ENCODE data around the gene CHCHD6.

The CHCHD6 gene

GRCh38 chr3:126691765-126692164 is 12.3 kb upstream of the CHCHD6 start:
- no peaks in the 10 kb centered on the region for H3K27me3 ChIP-seq (ENCODE audit: control insufficient read depth, insufficient read depth, low read length)
- no peak overlapping the region for H3K4me3 ChIP-seq (ENCODE audit: low read length)
- H3K36me3 ChIP-seq (ENCODE audit: control insufficient read depth, low read depth, low read length): no peaks in the 10 kb centered on the region
- no peaks in the 10 kb centered on the region for H3K4me1 ChIP-seq (ENCODE audit: control insufficient read depth, low read depth, low read length)
- no peak overlapping the region for H3K27ac ChIP-seq (ENCODE audit: low read length)
- no peaks in the 10 kb centered on the region for H3K9me3 ChIP-seq (ENCODE audit: control insufficient read depth, low read depth, low read length)
- H3K9ac ChIP-seq (ENCODE audit: low read length): no peak overlapping the region

DNA sequence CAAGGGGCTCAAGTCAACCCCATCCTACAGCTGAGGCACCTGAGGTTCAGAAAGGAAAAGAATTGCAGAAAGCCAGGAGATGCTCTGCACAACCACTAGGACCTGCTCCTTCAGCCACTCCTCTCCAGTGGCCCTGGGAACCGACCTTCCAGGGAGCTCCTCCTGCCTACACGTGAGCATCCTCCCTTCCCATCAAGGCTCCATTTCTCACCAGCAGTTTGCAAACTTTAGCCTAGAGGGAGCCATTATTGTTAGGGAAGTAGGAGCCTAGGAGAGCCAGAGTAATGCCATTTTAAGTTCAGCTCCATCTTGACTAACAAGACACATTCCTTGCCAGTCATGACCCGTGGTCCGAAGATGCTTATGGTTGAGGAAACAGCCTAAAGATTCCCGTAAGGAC is 11.2 kb upstream of the CHCHD6 start:
- no peak overlapping the region for H3K4me3 ChIP-seq (ENCODE audit: low read length)
- no peaks in the 10 kb centered on the region for H3K36me3 ChIP-seq (ENCODE audit: control insufficient read depth, low read depth, low read length)
- H3K9me3 ChIP-seq (ENCODE audit: control insufficient read depth, low read depth, low read length): no peaks in the 10 kb centered on the region

DNA sequence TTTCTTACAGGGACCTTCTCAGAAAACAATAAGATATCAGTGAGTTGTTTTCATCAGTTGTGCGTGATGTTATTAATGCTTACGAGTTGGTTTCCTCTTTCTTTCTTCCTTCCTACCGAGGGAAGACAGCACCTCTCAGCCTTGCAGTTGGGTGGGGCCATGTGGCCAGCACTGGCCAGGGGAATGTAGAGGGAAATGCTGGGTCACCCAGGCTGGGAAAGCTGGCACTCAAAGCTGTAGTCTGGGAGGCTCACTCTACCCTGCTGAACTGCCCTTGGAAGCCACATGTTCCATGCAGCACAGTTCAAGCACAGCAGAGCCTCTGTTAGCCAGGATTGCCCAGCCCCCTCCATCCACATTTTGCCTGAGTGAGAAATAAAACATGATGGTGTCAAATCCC is 10.1 kb upstream of the CHCHD6 start:
- Histone ChIP-seq H3K4me3 (ENCODE audit: low read length) (no peak overlapping the region), H3K36me3 (ENCODE audit: control insufficient read depth, low read depth, low read length) (no peaks in the 10 kb centered on the region), H3K9ac (ENCODE audit: low read length) (no peak overlapping the region), H3K27ac (ENCODE audit: low read length) (no peak overlapping the region), H3K9me3 (ENCODE audit: control insufficient read depth, low read depth, low read length) (no peaks in the 10 kb centered on the region), H3K4me1 (ENCODE audit: control insufficient read depth, low read depth, low read length) (no peaks in the 10 kb centered on the region), H3K27me3 (ENCODE audit: control insufficient read depth, insufficient read depth, low read length) (no peaks in the 10 kb centered on the region)

More for the DNA sequence above, 11.2 kb upstream of the CHCHD6 start:
- Histone ChIP-seq H3K9ac (ENCODE audit: low read length) (no peak overlapping the region), H3K27me3 (ENCODE audit: control insufficient read depth, insufficient read depth, low read length) (no peaks in the 10 kb centered on the region), H3K27ac (ENCODE audit: low read length) (no peak overlapping the region), H3K4me1 (ENCODE audit: control insufficient read depth, low read depth, low read length) (no peaks in the 10 kb centered on the region)

DNA sequence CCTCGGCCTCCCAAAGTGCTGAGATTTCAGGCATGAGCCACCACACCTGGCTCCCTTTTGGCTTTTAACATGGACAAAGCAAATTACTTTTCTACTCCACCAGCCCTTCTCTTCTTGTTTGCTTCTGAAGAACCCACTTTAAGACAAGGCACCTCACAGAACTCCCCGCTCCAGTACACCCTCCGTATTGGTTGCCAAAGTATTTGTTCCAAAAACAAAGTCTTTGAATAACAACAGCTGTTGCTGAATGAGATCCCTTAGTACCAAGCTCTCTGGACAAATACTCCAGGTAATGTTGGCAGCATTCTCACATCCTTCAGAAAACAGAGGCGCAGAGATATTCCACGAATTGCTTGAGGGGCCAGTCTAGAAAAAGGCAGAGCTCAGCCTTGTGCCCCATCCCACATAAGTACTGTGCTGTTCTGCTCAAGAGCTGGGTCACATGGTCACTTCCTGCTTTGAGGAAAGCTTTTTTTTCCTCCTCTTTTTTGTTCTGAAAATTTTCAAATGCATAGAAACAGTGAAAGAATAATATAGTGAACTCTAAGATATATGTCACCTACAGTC is 7.3 kb upstream of the CHCHD6 start:
- no peak overlapping the region for H3K9ac ChIP-seq (ENCODE audit: low read length)
- H3K9me3 ChIP-seq (ENCODE audit: control insufficient read depth, low read depth, low read length): no peaks in the 10 kb centered on the region
- H3K4me3 ChIP-seq (ENCODE audit: low read length): no peak overlapping the region
- peaks cover 2% of the 10 kb centered on the region for H3K27me3 ChIP-seq (ENCODE audit: control insufficient read depth, insufficient read depth, low read length)
- no peak overlapping the region for H3K27ac ChIP-seq (ENCODE audit: low read length)
- no peaks in the 10 kb centered on the region for H3K4me1 ChIP-seq (ENCODE audit: control insufficient read depth, low read depth, low read length)
- no peaks in the 10 kb centered on the region for H3K36me3 ChIP-seq (ENCODE audit: control insufficient read depth, low read depth, low read length)

DNA sequence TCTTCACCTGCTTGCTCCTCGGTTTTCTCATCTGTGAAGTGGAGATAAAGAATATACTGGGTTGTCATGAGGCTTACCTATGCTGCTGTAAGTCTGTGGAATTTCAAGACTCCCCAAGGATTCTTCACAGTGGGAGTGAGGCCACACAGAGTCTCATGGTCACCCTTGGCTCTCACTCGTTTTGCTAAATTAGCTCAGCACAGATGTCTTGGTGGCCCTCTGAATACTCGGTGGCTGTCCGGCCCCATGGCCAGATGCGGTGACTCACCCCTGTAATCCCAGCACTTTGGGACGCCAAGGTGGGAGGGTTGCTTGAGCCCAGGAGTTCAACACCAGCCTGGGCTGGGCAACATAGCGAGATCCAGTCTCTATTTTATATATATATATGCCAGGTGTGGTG is 5.0 kb upstream of the CHCHD6 start:
- no peaks in the 10 kb centered on the region for H3K36me3 ChIP-seq (ENCODE audit: control insufficient read depth, low read depth, low read length)

GRCh38 chr3:126704494-126705214 is 614 bp downstream of the CHCHD6 start:
- Histone ChIP-seq H3K27me3 (ENCODE audit: control insufficient read depth, insufficient read depth, low read length) (peaks cover 34% of the 10 kb centered on the region), H3K4me1 (ENCODE audit: control insufficient read depth, low read depth, low read length) (peaks cover 9% of the 10 kb centered on the region), H3K9me3 (ENCODE audit: control insufficient read depth, low read depth, low read length) (no peaks in the 10 kb centered on the region), H3K9ac (ENCODE audit: low read length) (peak overlapping the region; percentile 44), H3K27ac (ENCODE audit: low read length) (no peak overlapping the region), H3K4me3 (ENCODE audit: low read length) (peak overlapping the region; percentile 77), H3K36me3 (ENCODE audit: control insufficient read depth, low read depth, low read length) (no peaks in the 10 kb centered on the region)

More for the DNA sequence above, 5.0 kb upstream of the CHCHD6 start:
- peaks cover 5% of the 10 kb centered on the region for H3K4me1 ChIP-seq (ENCODE audit: control insufficient read depth, low read depth, low read length)
- peaks cover 21% of the 10 kb centered on the region for H3K27me3 ChIP-seq (ENCODE audit: control insufficient read depth, insufficient read depth, low read length)
- H3K9me3 ChIP-seq (ENCODE audit: control insufficient read depth, low read depth, low read length): no peaks in the 10 kb centered on the region
- H3K9ac ChIP-seq (ENCODE audit: low read length): no peak overlapping the region
- no peak overlapping the region for H3K27ac ChIP-seq (ENCODE audit: low read length)
- no peak overlapping the region for H3K4me3 ChIP-seq (ENCODE audit: low read length)

GRCh38 chr3:126706631-126707030 is 2.6 kb downstream of the CHCHD6 start:
- no peaks in the 10 kb centered on the region for H3K36me3 ChIP-seq (ENCODE audit: control insufficient read depth, low read depth, low read length)
- peaks cover 33% of the 10 kb centered on the region for H3K27me3 ChIP-seq (ENCODE audit: control insufficient read depth, insufficient read depth, low read length)
- H3K9me3 ChIP-seq (ENCODE audit: control insufficient read depth, low read depth, low read length): no peaks in the 10 kb centered on the region
- H3K4me1 ChIP-seq (ENCODE audit: control insufficient read depth, low read depth, low read length): peaks cover 9% of the 10 kb centered on the region
- no peak overlapping the region for H3K9ac ChIP-seq (ENCODE audit: low read length)
- H3K4me3 ChIP-seq (ENCODE audit: low read length): no peak overlapping the region
- no peak overlapping the region for H3K27ac ChIP-seq (ENCODE audit: low read length)

- no peaks in the 10 kb centered on the region for H3K27me3 ChIP-seq (ENCODE audit: control insufficient read depth, insufficient read depth, low read length)
- H3K9ac ChIP-seq (ENCODE audit: low read length): no peak overlapping the region
- H3K27ac ChIP-seq (ENCODE audit: low read length): no peak overlapping the region
- H3K4me1 ChIP-seq (ENCODE audit: control insufficient read depth, low read depth, low read length): no peaks in the 10 kb centered on the region
- H3K9me3 ChIP-seq (ENCODE audit: control insufficient read depth, low read depth, low read length): no peaks in the 10 kb centered on the region
- H3K4me3 ChIP-seq (ENCODE audit: low read length): no peak overlapping the region
- H3K36me3 ChIP-seq (ENCODE audit: control insufficient read depth, low read depth, low read length): no peaks in the 10 kb centered on the region
Measured at GRCh38 chr3:126711121-126711760, 7.2 kb downstream of the CHCHD6 start.

GRCh38 chr3:126713199-126713598 is 9.2 kb downstream of the CHCHD6 start:
- no peaks in the 10 kb centered on the region for H3K4me1 ChIP-seq (ENCODE audit: control insufficient read depth, low read depth, low read length)
- H3K4me3 ChIP-seq (ENCODE audit: low read length): no peak overlapping the region
- H3K27ac ChIP-seq (ENCODE audit: low read length): no peak overlapping the region
- H3K27me3 ChIP-seq (ENCODE audit: control insufficient read depth, insufficient read depth, low read length): no peaks in the 10 kb centered on the region
- no peaks in the 10 kb centered on the region for H3K9me3 ChIP-seq (ENCODE audit: control insufficient read depth, low read depth, low read length)
- no peaks in the 10 kb centered on the region for H3K36me3 ChIP-seq (ENCODE audit: control insufficient read depth, low read depth, low read length)
- H3K9ac ChIP-seq (ENCODE audit: low read length): no peak overlapping the region

GRCh38 chr3:126714276-126714900 is 10.3 kb downstream of the CHCHD6 start:
- no peaks in the 10 kb centered on the region for H3K9me3 ChIP-seq (ENCODE audit: control insufficient read depth, low read depth, low read length)
- no peaks in the 10 kb centered on the region for H3K4me1 ChIP-seq (ENCODE audit: control insufficient read depth, low read depth, low read length)
- no peak overlapping the region for H3K4me3 ChIP-seq (ENCODE audit: low read length)
- H3K9ac ChIP-seq (ENCODE audit: low read length): no peak overlapping the region
- no peaks in the 10 kb centered on the region for H3K36me3 ChIP-seq (ENCODE audit: control insufficient read depth, low read depth, low read length)
- no peaks in the 10 kb centered on the region for H3K27me3 ChIP-seq (ENCODE audit: control insufficient read depth, insufficient read depth, low read length)
- no peak overlapping the region for H3K27ac ChIP-seq (ENCODE audit: low read length)

GRCh38 chr3:126714921-126715320 is 10.9 kb downstream of the CHCHD6 start:
- Histone ChIP-seq H3K36me3 (ENCODE audit: control insufficient read depth, low read depth, low read length) (no peaks in the 10 kb centered on the region), H3K4me3 (ENCODE audit: low read length) (no peak overlapping the region), H3K9ac (ENCODE audit: low read length) (no peak overlapping the region), H3K4me1 (ENCODE audit: control insufficient read depth, low read depth, low read length) (no peaks in the 10 kb centered on the region), H3K27ac (ENCODE audit: low read length) (no peak overlapping the region), H3K9me3 (ENCODE audit: control insufficient read depth, low read depth, low read length) (no peaks in the 10 kb centered on the region), H3K27me3 (ENCODE audit: control insufficient read depth, insufficient read depth, low read length) (no peaks in the 10 kb centered on the region)
